HEK293 (cell line): ENCODE measurements around the gene ACOT7.

Experiments
- BCL11B ChIP-seq: fragments of 450-650 bp; formaldehyde crosslinking; IDR thresholded peaks from 2 replicates; pipeline ENCODE4 v1.5.1; 2016; ENCODE audit warnings: low read depth, missing biosample characterization, missing genetic modification characterization
- HOXD13 ChIP-seq: sonication (generic); formaldehyde crosslinking; IDR thresholded peaks from 2 replicates; pipeline ENCODE4 v1.8.0; 2022; ENCODE audit warnings: missing genetic modification reagents, borderline replicate concordance
- PRDM2 ChIP-seq: fragments of 450-650 bp; formaldehyde crosslinking; IDR thresholded peaks from 2 replicates; pipeline ENCODE4 v1.5.1; 2016; ENCODE audit warnings: missing biosample characterization, missing genetic modification characterization, borderline replicate concordance
- PRDM6 ChIP-seq: fragments of 450-650 bp; formaldehyde crosslinking; IDR thresholded peaks from 2 replicates; pipeline ENCODE4 v1.5.1; 2017; ENCODE audit warnings: missing biosample characterization, missing genetic modification characterization
- REPIN1 ChIP-seq: fragments of 450-650 bp; formaldehyde crosslinking; IDR thresholded peaks from 2 replicates; pipeline ENCODE4 v1.5.1; 2017; ENCODE audit warnings: missing biosample characterization, missing genetic modification characterization, low read depth
- SALL2 ChIP-seq: fragments of 450-650 bp; formaldehyde crosslinking; IDR thresholded peaks from 2 replicates; pipeline ENCODE4 v1.5.0; 2017; ENCODE audit warnings: missing biosample characterization, mild to moderate bottlenecking, missing genetic modification characterization, borderline replicate concordance
- SCRT1 ChIP-seq: fragments of 450-650 bp; formaldehyde crosslinking; IDR thresholded peaks from 2 replicates; pipeline ENCODE4 v1.5.1; 2016; ENCODE audit warnings: missing biosample characterization, missing genetic modification characterization, borderline replicate concordance
- TCF7L2 ChIP-seq: IDR thresholded peaks from 2 replicates; pipeline ENCODE4 v1.6.1; 2011; ENCODE audit warnings: low read depth, mild to moderate bottlenecking, inconsistent platforms, low read length, moderate library complexity, borderline replicate concordance
- YY2 ChIP-seq: fragments of 450-650 bp; formaldehyde crosslinking; IDR thresholded peaks from 2 replicates; pipeline ENCODE4 v1.5.1; 2016; ENCODE audit warnings: missing biosample characterization, missing genetic modification characterization
- ZBTB17 ChIP-seq: fragments of 450-650 bp; formaldehyde crosslinking; IDR thresholded peaks from 2 replicates; pipeline ENCODE4 v1.5.1; 2016; ENCODE audit warnings: missing biosample characterization, missing genetic modification characterization
- ZBTB21 ChIP-seq: fragments of 450-650 bp; formaldehyde crosslinking; IDR thresholded peaks from 2 replicates; pipeline ENCODE4 v1.5.1; 2017; ENCODE audit warnings: missing biosample characterization, missing genetic modification characterization
- ZBTB49 ChIP-seq: fragments of 450-650 bp; formaldehyde crosslinking; IDR thresholded peaks from 2 replicates; pipeline ENCODE4 v1.5.1; 2016; ENCODE audit warnings: missing biosample characterization, missing genetic modification characterization, low read depth
- ZEB2 ChIP-seq: fragments of 450-650 bp; formaldehyde crosslinking; IDR thresholded peaks from 2 replicates; pipeline ENCODE4 v1.5.1; 2016; ENCODE audit warnings: missing biosample characterization, missing genetic modification characterization
- ZIC2 ChIP-seq: fragments of 450-650 bp; formaldehyde crosslinking; IDR thresholded peaks from 2 replicates; pipeline ENCODE4 v1.5.1; 2016; ENCODE audit warnings: missing biosample characterization, missing genetic modification characterization
- ZNF302 ChIP-seq: fragments of 450-650 bp; formaldehyde crosslinking; IDR thresholded peaks from 2 replicates; pipeline ENCODE4 v1.5.1; 2016; ENCODE audit warnings: missing biosample characterization, missing genetic modification characterization, low read depth
- ZNF423 ChIP-seq: fragments of 450-650 bp; formaldehyde crosslinking; IDR thresholded peaks from 2 replicates; pipeline ENCODE4 v1.5.1; 2016; ENCODE audit warnings: missing biosample characterization, missing genetic modification characterization
- ZNF433 ChIP-seq: fragments of 450-650 bp; formaldehyde crosslinking; IDR thresholded peaks from 2 replicates; pipeline ENCODE4 v1.5.1; 2016; ENCODE audit warnings: missing biosample characterization, missing genetic modification characterization, low read depth
- ZNF48 ChIP-seq: fragments of 450-650 bp; formaldehyde crosslinking; IDR thresholded peaks from 2 replicates; pipeline ENCODE4 v1.5.1; 2016; ENCODE audit warnings: missing biosample characterization, missing genetic modification characterization
- ZNF501 ChIP-seq: fragments of 450-650 bp; formaldehyde crosslinking; IDR thresholded peaks from 2 replicates; pipeline ENCODE4 v1.5.1; 2016; ENCODE audit warnings: missing biosample characterization, missing genetic modification characterization
- ZNF510 ChIP-seq: fragments of 450-650 bp; formaldehyde crosslinking; IDR thresholded peaks from 2 replicates; pipeline ENCODE4 v1.5.1; 2018; ENCODE audit warnings: mild to moderate bottlenecking, missing genetic modification characterization, missing biosample characterization; ENCODE audit not compliant: insufficient replicate concordance
- ZNF518A ChIP-seq: fragments of 450-650 bp; formaldehyde crosslinking; conservative IDR thresholded peaks from 2 replicates; pipeline ENCODE4 v1.5.1; 2016; ENCODE audit warnings: low read depth, missing biosample characterization, missing genetic modification characterization
- ZNF558 ChIP-seq: fragments of 450-650 bp; formaldehyde crosslinking; IDR thresholded peaks from 2 replicates; pipeline ENCODE4 v1.5.1; 2016; ENCODE audit warnings: missing biosample characterization, missing genetic modification characterization
- ZNF645 ChIP-seq: fragments of 450-650 bp; formaldehyde crosslinking; IDR thresholded peaks from 2 replicates; pipeline ENCODE4; 2016; ENCODE audit warnings: missing biosample characterization, missing genetic modification characterization
- ZNF664 ChIP-seq: fragments of 450-650 bp; formaldehyde crosslinking; IDR thresholded peaks from 2 replicates; pipeline ENCODE4 v1.5.1; 2016; ENCODE audit warnings: missing biosample characterization, missing genetic modification characterization

The ACOT7 gene

GRCh38 chr1:6424000-6424565 lies 30.5 kb upstream of the ACOT7 start (continued):
- TF ChIP-seq BCL11B (tag by site-specific recombination) (no peak), PRDM6 (tag by site-specific recombination) (no peak), ZNF664 (tag by site-specific recombination) (no peak), ZNF501 (tag by site-specific recombination) (0 out of 2 replicates have a peak, but pooled peaks have one; percentile 33), SALL2 (tag by site-specific recombination) (no peak), ZNF423 (tag by site-specific recombination) (0 out of 2 replicates have a peak, but pooled peaks have one; percentile 19), REPIN1 (tag by site-specific recombination) (no peak), ZNF558 (tag by site-specific recombination) (no peak), HOXD13 (CRISPR knock-in tag) (no peak), ZNF433 (tag by site-specific recombination) (no peak), ZNF302 (tag by site-specific recombination) (no peak), ZBTB49 (tag by site-specific recombination) (no peak), ZEB2 (tag by site-specific recombination) (no peak), PRDM2 (tag by site-specific recombination) (no peak), ZIC2 (tag by site-specific recombination) (peak; percentile 41), TCF7L2 (no peak), SCRT1 (tag by site-specific recombination) (no peak), ZBTB21 (tag by site-specific recombination) (no peak), YY2 (no peak), ZNF518A (no peak), ZNF48 (tag by site-specific recombination) (no peak), ZNF645 (no peak), ZNF510 (tag by site-specific recombination) (no peak), ZBTB17 (tag by site-specific recombination) (no peak)
